SK-N-SH treated with all-trans-retinoic acid at 6 μM for 48 hours (cell line): ENCODE results near the gene DPYD.

Source experiments
- ATAC-seq: fragments of 200-7000 bp; cut with Tn5 transposase; 3 replicates; pipeline ENCODE4 v1.9.1; 2020; ENCODE audit warnings: mild to moderate bottlenecking, moderate library complexity
- ARNTL ChIP-seq: fragments of 450-650 bp; formaldehyde crosslinking; IDR thresholded peaks from 2 replicates; pipeline ENCODE4 v1.5.0; 2020; ENCODE audit warnings: low read depth, mild to moderate bottlenecking, moderate library complexity, borderline replicate concordance
- BACH2 ChIP-seq: fragments of 250-450 bp; sonication (Bioruptor Pico); IDR thresholded peaks from 2 replicates; pipeline ENCODE4 v1.9.0; 2021; ENCODE audit warnings: mild to moderate bottlenecking, borderline replicate concordance
- CREB5 ChIP-seq: fragments of 250-450 bp; sonication (Bioruptor Pico); IDR thresholded peaks from 2 replicates; pipeline ENCODE4 v1.5.1; 2020; ENCODE audit warnings: low read depth, mild to moderate bottlenecking, moderate library complexity
- CSDC2 ChIP-seq: fragments of 250-450 bp; sonication (Bioruptor Pico); IDR thresholded peaks from 2 replicates; pipeline ENCODE4 v1.5.0; 2020; ENCODE audit warnings: mild to moderate bottlenecking, moderate library complexity
- CSRNP3 ChIP-seq: fragments of 250-450 bp; sonication (Bioruptor Pico); IDR thresholded peaks from 2 replicates; pipeline ENCODE4 v1.5.1; 2021; ENCODE audit warnings: mild to moderate bottlenecking, moderate library complexity
- ESRRG ChIP-seq: fragments of 250-450 bp; sonication (Bioruptor Pico); IDR thresholded peaks from 2 replicates; pipeline ENCODE4 v1.6.1; 2021; ENCODE audit warnings: mild to moderate bottlenecking
- GLIS3 ChIP-seq: fragments of 250-450 bp; sonication (Bioruptor Pico); IDR thresholded peaks from 2 replicates; pipeline ENCODE4 v1.5.0; 2020; ENCODE audit warnings: mild to moderate bottlenecking, moderate library complexity
- OSR1 ChIP-seq: fragments of 250-450 bp; sonication (Bioruptor Pico); IDR thresholded peaks from 2 replicates; pipeline ENCODE4 v1.8.0; 2022; ENCODE audit warnings: moderate library complexity, mild to moderate bottlenecking, inconsistent platforms
- PATZ1 ChIP-seq: fragments of 250-450 bp; sonication (Bioruptor Pico); IDR thresholded peaks from 2 replicates; pipeline ENCODE4 v1.8.0; 2020; ENCODE audit warnings: mild to moderate bottlenecking, moderate library complexity, borderline replicate concordance
- PPARA ChIP-seq: fragments of 250-450 bp; sonication (Bioruptor Pico); IDR thresholded peaks from 2 replicates; pipeline ENCODE4 v1.5.0; 2020; ENCODE audit warnings: mild to moderate bottlenecking, borderline replicate concordance
- SNAI2 ChIP-seq: fragments of 250-450 bp; sonication (Bioruptor Pico); IDR thresholded peaks from 2 replicates; pipeline ENCODE4 v1.5.0; 2020; ENCODE audit warnings: mild to moderate bottlenecking, moderate library complexity
- TCF4 ChIP-seq: fragments of 250-450 bp; sonication (Bioruptor Pico); IDR thresholded peaks from 2 replicates; pipeline ENCODE4 v1.8.0; 2021; ENCODE audit warnings: mild to moderate bottlenecking, moderate library complexity, borderline replicate concordance
- TOX ChIP-seq: fragments of 250-450 bp; sonication (Bioruptor Pico); IDR thresholded peaks from 2 replicates; pipeline ENCODE4 v1.8.0; 2021; ENCODE audit warnings: mild to moderate bottlenecking, moderate library complexity, borderline replicate concordance
- TSHZ2 ChIP-seq: fragments of 250-450 bp; sonication (Bioruptor Pico); IDR thresholded peaks from 2 replicates; pipeline ENCODE4 v1.5.0; 2020; ENCODE audit warnings: mild to moderate bottlenecking, moderate library complexity
- ZC3H10 ChIP-seq: fragments of 250-450 bp; sonication (Bioruptor Pico); IDR thresholded peaks from 2 replicates; pipeline ENCODE4 v1.5.1; 2021; ENCODE audit warnings: mild to moderate bottlenecking, moderate library complexity
- ZFP3 ChIP-seq: fragments of 250-450 bp; sonication (Bioruptor Pico); IDR thresholded peaks from 2 replicates; pipeline ENCODE4 v1.5.0; 2020; ENCODE audit warnings: mild to moderate bottlenecking, moderate library complexity
- ZFP30 ChIP-seq: fragments of 450-650 bp; formaldehyde crosslinking; IDR thresholded peaks from 2 replicates; pipeline ENCODE4 v1.5.0; 2022; ENCODE audit warnings: mild to moderate bottlenecking, moderate library complexity
- ZNF565 ChIP-seq: fragments of 450-650 bp; formaldehyde crosslinking; conservative IDR thresholded peaks from 2 replicates; pipeline ENCODE4 v1.5.0; 2020; ENCODE audit warnings: low read depth, mild to moderate bottlenecking, moderate library complexity
- ZNF70 ChIP-seq: fragments of 450-650 bp; formaldehyde crosslinking; IDR thresholded peaks from 2 replicates; pipeline ENCODE4 v1.5.0; 2020; ENCODE audit warnings: mild to moderate bottlenecking, moderate library complexity
- ZNF8 ChIP-seq: fragments of 450-650 bp; formaldehyde crosslinking; IDR thresholded peaks from 2 replicates; pipeline ENCODE4 v1.5.0; 2020; ENCODE audit warnings: mild to moderate bottlenecking, moderate library complexity

DPYD gene

GRCh38 chr1:97457446-97458089 lies 463.3 kb downstream of the DPYD start (continued):
- TF ChIP-seq ESRRG (CRISPR knock-in tag) (peak; percentile 94; the same call in 1 of the 2 replicates), OSR1 (CRISPR knock-in tag) (no peak), ARNTL (CRISPR knock-in tag) (no peak), ZFP3 (CRISPR knock-in tag) (peak; percentile 48; the same call in 1 of the 2 replicates), PATZ1 (CRISPR knock-in tag) (no peak), CREB5 (peak; percentile 89), TOX (no peak)

- no peak for ATAC-seq
- TF ChIP-seq ZNF565 (no peak), ARNTL (CRISPR knock-in tag) (no peak), CSDC2 (CRISPR knock-in tag) (no peak), ZNF8 (CRISPR knock-in tag) (no peak)
- TF ChIP-seq, all 23 proteins: peak for 0
Measured at GRCh38 chr1:97451944-97452343, 468.9 kb downstream of the DPYD start.

- TF ChIP-seq ZFP30 (no peak), BACH2 (no peak), TOX (no peak), ZNF70 (CRISPR knock-in tag) (no peak), ZC3H10 (no peak), CSDC2 (CRISPR knock-in tag) (no peak), ZNF8 (CRISPR knock-in tag) (no peak), OSR1 (CRISPR knock-in tag) (no peak), ESRRG (CRISPR knock-in tag) (no peak), CREB5 (no peak), GLIS3 (CRISPR knock-in tag) (no peak), ZNF565 (no peak), CSRNP3 (CRISPR knock-in tag) (no peak), TSHZ2 (CRISPR knock-in tag) (no peak), PPARA (no peak)
Measured at GRCh38 chr1:97451046-97451826, 469.6 kb downstream of the DPYD start.

GRCh38 chr1:97441966-97442365 lies 478.9 kb downstream of the DPYD start:
- TF ChIP-seq TCF4 (CRISPR knock-in tag) (no peak), BACH2 (no peak), TOX (no peak), GLIS3 (CRISPR knock-in tag) (no peak), SNAI2 (CRISPR knock-in tag) (no peak), ZNF70 (CRISPR knock-in tag) (no peak), TSHZ2 (CRISPR knock-in tag) (no peak), CSDC2 (CRISPR knock-in tag) (no peak), ZFP3 (CRISPR knock-in tag) (no peak), PPARA (no peak), PATZ1 (CRISPR knock-in tag) (no peak), ZNF8 (CRISPR knock-in tag) (no peak)
- ATAC-seq = no peak

More at GRCh38 chr1:97451046-97451826, 469.6 kb downstream of the DPYD start:
- ATAC-seq = no peak
